Upper lobe of left lung (tissue), 6 donors: ENCODE data around the gene PALM3. TPM values are rescaled to one million over a fixed set of nuclear protein-coding genes. Genes with fewer than 3 reads are reported as not detected.
A peak's percentile ranks its signal among the peaks of the same experiment; 100 is the strongest.

Experiments used
- ATAC-seq, 2 donors: fragments of 200-7000 bp; cut with Tn5 transposase; one replicate each; pipeline ENCODE4 v1.9.1; 2022; ENCODE audit warnings: mild to moderate bottlenecking in 2 of 2, moderate library complexity in 2 of 2; ENCODE audit not compliant: low FRiP score in 2 of 2
- DNase-seq, 2 donors: peaks; one replicate each; pipeline ENCODE4 v3.0.0-alpha.2; 2019 to 2020
- H3K27ac ChIP-seq, 4 donors: fragments of 200-600 bp; sonication (generic); one replicate each; pipeline ENCODE4 v1.5.1; 2016 to 2019
- H3K27me3 ChIP-seq, 4 donors: fragments of 200-600 bp; sonication (generic); one replicate each; pipeline ENCODE4 v1.5.1; 2017 to 2019
- H3K36me3 ChIP-seq, 4 donors: fragments of 200-600 bp; sonication (generic); one replicate each; pipeline ENCODE4 v1.5.1; 2016 to 2019
- H3K4me1 ChIP-seq, 4 donors: fragments of 200-600 bp; sonication (generic); one replicate each; pipeline ENCODE4 v1.5.1; 2018 to 2019
- H3K4me3 ChIP-seq, 4 donors: fragments of 200-600 bp; sonication (generic); one replicate each; pipeline ENCODE4 v1.5.1; 2017 to 2019; ENCODE audit warnings: mild to moderate bottlenecking in 2 of 4, moderate library complexity in 1 of 4
- H3K9me3 ChIP-seq, 4 donors: fragments of 200-600 bp; sonication (generic); one replicate each; pipeline ENCODE4 v1.5.1; 2018 to 2019
- EP300 ChIP-seq, 4 donors: sonication (generic); formaldehyde crosslinking; IDR thresholded peaks; one replicate each; pipeline ENCODE4 v1.5.1; 2017; ENCODE audit warnings: antibody characterized with exemption in 4 of 4, control low read depth in 2 of 4
- POLR2A ChIP-seq, 4 donors: fragments of 450-650 bp; IDR thresholded peaks; one replicate each; pipeline ENCODE4 v1.5.1; 2016 to 2017; ENCODE audit warnings: antibody characterized with exemption in 4 of 4, mild to moderate bottlenecking in 2 of 4
- POLR2AphosphoS5 ChIP-seq, 2 donors: sonication (generic); formaldehyde crosslinking; IDR thresholded peaks; one replicate each; pipeline ENCODE4 v1.5.1; 2017; ENCODE audit warnings: antibody characterized with exemption in 2 of 2
- WGBS, 2 donors: methylation state at CpG; one replicate each; pipeline ENCODE4 v1.1.5; 2017 to 2018; 5-methylcytosine and 5-hydroxymethylcytosine counted together
- total RNA-seq, 6 donors: library from RNA; depleted of rRNA in 4 of 6; stranded (reverse); fragments of >200 nt in 4 of 6; gene quantifications; one replicate each; pipeline versions ENCODE4 v1.1.0 to v1.2.1, GENCODE V29; 2016 to 2021
- TF ChIP-seq, protein P1 (sequence below), 6 experiments: fragments of 450-650 bp in 4 of 6; fragments of 200-600 bp in 2 of 6; sonication (generic) in 2 of 6; IDR thresholded peaks; one replicate each; pipeline ENCODE4 v1.5.1; 2016 to 2019; ENCODE audit warnings: antibody characterized with exemption in 6 of 6
- donor health status: DM: no; HTN: no; CAD: no; lungs with moderate emphysema.
- donor health status: DM: no; HTN: yes; CAD: no; lungs with severe emphysema.

Gene PALM3, protein sequence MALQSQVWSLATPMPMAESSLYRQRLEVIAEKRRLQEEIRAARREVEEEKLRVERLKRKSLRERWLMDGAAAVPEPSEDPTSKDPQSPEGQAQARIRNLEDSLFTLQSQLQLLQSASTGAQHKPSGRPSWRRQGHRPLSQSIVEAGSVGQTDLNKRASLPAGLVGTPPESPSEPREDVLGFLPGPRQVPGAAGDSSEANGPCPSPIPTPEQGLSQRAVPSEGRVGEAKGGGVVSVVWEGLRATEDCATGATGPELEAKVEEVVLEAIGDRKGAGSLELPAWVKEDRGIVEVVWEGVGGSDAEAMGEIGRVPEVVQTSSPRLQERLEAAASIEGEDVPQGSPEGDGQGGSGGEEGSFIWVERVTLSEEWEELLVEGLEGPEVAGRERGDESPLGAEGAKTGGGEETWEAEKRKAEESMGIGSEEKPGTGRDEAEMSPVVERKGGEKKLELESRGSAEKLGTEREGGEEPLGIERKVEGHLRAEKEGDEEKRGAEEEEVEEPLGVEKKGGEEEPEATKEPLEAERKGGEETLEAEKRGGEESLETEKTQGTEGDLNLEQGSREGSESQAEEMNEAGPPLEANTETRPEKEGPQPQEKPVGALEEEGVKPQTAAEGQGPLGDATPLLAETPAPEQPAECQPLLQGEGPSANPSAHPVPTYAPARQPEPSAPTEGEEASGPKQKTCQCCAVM
- 100 to 1,000 TPM in 1 of 6 donors, 10 to 100 TPM in 2, 1 to 10 TPM in 2, under 1 TPM in 1; 0.15 to 123 (median 11.0) TPM for total RNA-seq

DNA sequence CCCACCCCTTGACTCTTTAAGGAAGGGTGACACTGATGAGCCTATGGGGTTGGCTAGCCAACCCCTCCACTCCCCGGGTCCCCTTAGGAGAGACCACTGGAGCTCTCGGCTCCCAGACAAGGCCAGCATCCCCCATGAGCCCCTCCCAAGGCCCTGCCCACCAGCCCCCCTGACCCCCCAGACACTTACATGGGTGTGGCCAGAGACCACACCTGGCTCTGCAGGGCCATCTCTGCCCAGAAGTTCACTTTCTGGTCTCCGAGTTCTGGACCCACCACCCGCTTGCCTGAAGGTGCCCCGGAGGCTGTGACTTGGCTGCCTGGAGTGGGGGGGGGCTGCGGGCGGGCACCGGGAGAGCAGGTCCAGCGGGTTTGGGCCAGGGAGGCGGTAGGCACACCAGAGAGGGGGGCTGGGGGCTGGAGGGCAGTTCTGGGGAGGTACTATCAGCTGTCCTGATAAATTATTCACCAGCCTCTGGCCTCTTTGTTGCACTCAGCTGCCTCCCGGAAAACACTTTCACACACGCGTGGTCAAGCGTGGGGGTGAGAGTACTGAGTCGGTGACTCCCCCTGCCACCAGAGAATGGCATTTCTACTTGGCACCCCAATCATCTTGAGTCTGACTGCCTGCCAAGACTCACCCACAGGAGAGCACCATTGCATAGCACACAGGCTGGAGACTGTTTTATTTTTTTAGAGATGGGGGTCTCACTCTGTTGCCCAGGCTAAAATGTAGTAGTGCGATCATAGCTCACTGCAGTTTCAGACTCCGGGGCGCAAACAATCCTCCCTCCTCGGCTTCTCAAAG, at the start of gene PALM3:
PALM3 (minus strand) TSS at position 326 of the 807 bp plus-strand sequence; CDS start at position 230, 96 bp downstream.
- peak within 1 kb of the TSS in 3 of 4 donors; percentile 57 to 73 (median 63) for H3K27ac ChIP-seq
- TF ChIP-seq POLR2AphosphoS5 (IDR thresholded peaks at IDR 0.05) (no peak), POLR2A (IDR thresholded peaks at IDR 0.05) (peak in 1 of 4 donors; percentile 32), EP300 (IDR thresholded peaks at IDR 0.05) (no peak)
- TF ChIP-seq, protein P1, sequence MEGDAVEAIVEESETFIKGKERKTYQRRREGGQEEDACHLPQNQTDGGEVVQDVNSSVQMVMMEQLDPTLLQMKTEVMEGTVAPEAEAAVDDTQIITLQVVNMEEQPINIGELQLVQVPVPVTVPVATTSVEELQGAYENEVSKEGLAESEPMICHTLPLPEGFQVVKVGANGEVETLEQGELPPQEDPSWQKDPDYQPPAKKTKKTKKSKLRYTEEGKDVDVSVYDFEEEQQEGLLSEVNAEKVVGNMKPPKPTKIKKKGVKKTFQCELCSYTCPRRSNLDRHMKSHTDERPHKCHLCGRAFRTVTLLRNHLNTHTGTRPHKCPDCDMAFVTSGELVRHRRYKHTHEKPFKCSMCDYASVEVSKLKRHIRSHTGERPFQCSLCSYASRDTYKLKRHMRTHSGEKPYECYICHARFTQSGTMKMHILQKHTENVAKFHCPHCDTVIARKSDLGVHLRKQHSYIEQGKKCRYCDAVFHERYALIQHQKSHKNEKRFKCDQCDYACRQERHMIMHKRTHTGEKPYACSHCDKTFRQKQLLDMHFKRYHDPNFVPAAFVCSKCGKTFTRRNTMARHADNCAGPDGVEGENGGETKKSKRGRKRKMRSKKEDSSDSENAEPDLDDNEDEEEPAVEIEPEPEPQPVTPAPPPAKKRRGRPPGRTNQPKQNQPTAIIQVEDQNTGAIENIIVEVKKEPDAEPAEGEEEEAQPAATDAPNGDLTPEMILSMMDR (IDR thresholded peaks at IDR 0.05): peak in 1 of 6 experiments; percentile 11
- peak; percentile 72 to 91 for DNase-seq
- no peaks in the 10 kb centered on the region for H3K36me3 ChIP-seq
- peak within 1 kb of the TSS in 3 of 4 donors; percentile 9 to 54 (median 36) for H3K4me3 ChIP-seq
- WGBS, 2 donors: 62 to 79% methylated on average over 9 to 17 of the region's 19 CpGs
- peak; percentile 58 to 92 for ATAC-seq
- H3K27me3 ChIP-seq: peaks cover 0 to 20% (median 2%) of the 10 kb centered on the region in 4 donors
- H3K4me1 ChIP-seq: peaks cover 10 to 23% (median 16%) of the 10 kb centered on the region in 4 donors
- no peaks in the 10 kb centered on the region for H3K9me3 ChIP-seq

DNA sequence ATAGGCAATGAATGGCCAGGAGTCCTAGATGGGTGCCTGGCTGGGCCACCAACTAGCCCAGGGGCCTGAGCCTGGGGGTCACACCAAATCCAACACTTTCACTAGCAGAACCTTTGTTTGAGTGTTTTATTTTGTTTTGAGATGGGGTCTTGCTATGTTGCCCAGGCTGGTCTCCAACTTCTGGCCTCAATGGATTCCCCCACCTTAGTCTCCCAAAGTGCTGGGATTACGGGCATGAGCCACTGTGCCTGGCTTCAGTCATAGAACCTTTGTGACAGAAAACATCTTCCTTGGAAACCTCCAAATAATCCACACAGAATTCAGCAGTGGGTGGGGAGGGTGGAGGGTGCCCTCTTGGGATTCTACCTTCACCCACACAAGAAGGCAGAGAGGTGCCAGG, 49.6 kb upstream of the PALM3 start:
- ATAC-seq: no peak
- Histone ChIP-seq H3K36me3 (peaks cover 0 to 12% (median 9%) of the 10 kb centered on the region in 4 donors), H3K27ac (peak overlapping the region in 2 of 4 donors; percentile 86 to 98), H3K4me1 (peaks cover 42 to 48% (median 44%) of the 10 kb centered on the region in 4 donors), H3K27me3 (no peaks in the 10 kb centered on the region), H3K4me3 (no peak overlapping the region), H3K9me3 (no peaks in the 10 kb centered on the region)
- WGBS, 2 donors: 100% methylated on average over 1 of the region's 1 CpG
- no peak for DNase-seq
- TF ChIP-seq, protein P1 (IDR thresholded peaks at IDR 0.05): no peak
- TF ChIP-seq POLR2A (IDR thresholded peaks at IDR 0.05) (no peak), EP300 (IDR thresholded peaks at IDR 0.05) (no peak), POLR2AphosphoS5 (IDR thresholded peaks at IDR 0.05) (no peak)

DNA sequence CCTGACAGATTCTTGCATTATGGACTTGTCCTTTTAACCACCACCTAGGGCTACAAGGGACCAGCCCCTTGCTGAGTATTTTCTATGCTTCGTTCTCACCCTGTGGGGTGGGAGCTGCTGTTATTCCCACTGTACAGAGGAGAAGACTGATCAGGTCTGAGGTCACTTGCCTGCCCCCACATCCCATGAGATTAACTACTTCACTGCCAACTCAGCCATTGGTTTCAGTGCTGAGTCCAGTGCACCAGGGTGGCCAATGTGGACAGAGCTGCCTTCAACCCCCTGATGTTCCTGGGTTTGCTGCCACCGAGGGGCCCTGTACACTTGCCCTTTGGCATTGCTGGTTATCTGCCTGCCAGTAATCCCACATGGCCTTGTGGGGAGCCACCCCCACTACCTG, 48.8 kb upstream of the PALM3 start:
- H3K27me3 ChIP-seq: no peaks in the 10 kb centered on the region

More for the DNA sequence above, 48.8 kb upstream of the PALM3 start:
- Histone ChIP-seq H3K36me3 (peaks cover 7 to 20% (median 17%) of the 10 kb centered on the region in 4 donors), H3K4me1 (peaks cover 33 to 39% (median 36%) of the 10 kb centered on the region in 4 donors), H3K27ac (no peak overlapping the region), H3K9me3 (no peaks in the 10 kb centered on the region), H3K4me3 (no peak overlapping the region)
- WGBS, 2 donors: 81 to 89% methylated on average over 2 of the region's 2 CpGs
- TF ChIP-seq, protein P1 (IDR thresholded peaks at IDR 0.05): no peak
- no peak for TF ChIP-seq POLR2A (IDR thresholded peaks at IDR 0.05)
- ATAC-seq (no peak), DNase-seq (no peak)
